ENCODE results near the gene CBX1. TPM values are rescaled to one million over a fixed set of nuclear protein-coding genes. Genes with fewer than 3 reads are reported as not detected.

Gene CBX1
- total and polyA plus RNA-seq, 2 of the 13 experiments (the other 11 are each of a cell fraction or from before 2014, with no cell fraction given): 17.8 to 108 TPM

DNA sequence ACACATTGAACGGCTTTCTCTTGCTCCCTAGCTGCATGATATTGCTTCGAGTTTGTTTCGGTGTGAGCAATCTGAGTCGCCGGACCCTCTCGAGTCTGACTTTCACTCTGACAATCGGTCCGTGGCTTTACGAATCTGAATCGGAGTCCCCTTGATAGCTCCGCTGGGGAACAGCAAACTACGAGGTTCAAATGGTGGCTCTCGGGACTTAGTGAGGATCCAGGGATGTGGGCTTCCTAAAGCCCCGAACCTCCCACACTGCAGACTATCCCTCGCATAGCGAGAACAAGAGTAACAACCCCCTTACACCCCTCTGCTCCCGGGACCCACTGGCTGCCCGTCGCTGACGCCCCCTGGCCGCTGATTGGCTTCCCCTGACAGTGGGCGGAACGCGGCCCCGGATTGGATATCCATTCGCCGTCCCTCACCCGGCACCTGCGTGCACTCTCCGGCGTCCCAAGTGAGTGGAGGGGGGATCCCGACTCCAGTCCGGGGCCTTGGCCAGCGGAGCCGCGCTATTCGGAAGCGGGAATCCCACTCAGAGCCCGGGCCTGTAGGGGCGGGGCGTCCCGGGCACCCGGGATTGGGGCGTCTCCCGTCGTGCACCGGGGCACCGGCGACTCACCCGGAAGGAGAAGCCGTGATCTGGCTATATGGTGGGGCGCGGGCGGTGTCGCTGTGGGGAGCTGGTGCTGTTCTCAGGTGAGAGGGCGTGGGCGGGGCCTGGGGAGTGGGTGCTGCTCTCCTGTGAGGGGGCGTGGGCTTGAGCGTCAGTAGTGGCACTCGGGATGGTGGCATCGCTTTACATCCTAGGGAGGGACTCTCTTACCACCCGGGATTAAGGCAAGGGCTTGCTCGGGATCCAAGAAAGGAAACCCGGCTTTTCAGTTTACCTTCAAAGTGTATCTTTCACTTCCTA lies 6.1 kb upstream of the CBX1 start, which contains the start of gene SNX11 (continued):
- no peak for TF ChIP-seq MLXIP (CRISPR knock-in tag; IDR thresholded peaks at IDR 0.05; ENCODE audit: borderline replicate concordance)
- peak; percentile 62; the same call in 1 of the 2 replicates for TF ChIP-seq SMYD3 (CRISPR knock-in tag; IDR thresholded peaks at IDR 0.05)
- no peak; the same call in 1 of the 2 replicates for TF ChIP-seq ZNF431 (CRISPR knock-in tag; IDR thresholded peaks at IDR 0.05; ENCODE audit: borderline replicate concordance, low read depth)
- TF ChIP-seq SMC3 (IDR thresholded peaks at IDR 0.05; ENCODE audit: low read length): no peak
- peak; percentile 81 for TF ChIP-seq XRCC5 (optimal IDR thresholded peaks at IDR 0.05; ENCODE audit: low read length)
- TF ChIP-seq CREB1 (IDR thresholded peaks at IDR 0.05): peak; percentile 62
- TF ChIP-seq CREB1 (CRISPR knock-in tag; IDR thresholded peaks at IDR 0.05): peak; percentile 81
- TF ChIP-seq JUND (CRISPR knock-in tag; IDR thresholded peaks at IDR 0.05): no peak
- TF ChIP-seq MAFF (IDR thresholded peaks at IDR 0.05; ENCODE audit: low read depth, low read length): no peak
- 0 out of 2 replicates have a peak, but pooled peaks have one; percentile 53 for TF ChIP-seq MAX (IDR thresholded peaks at IDR 0.05)
- TF ChIP-seq LCORL (IDR thresholded peaks at IDR 0.05): no peak
- peak; percentile 69 for TF ChIP-seq LCORL (CRISPR knock-in tag; IDR thresholded peaks at IDR 0.05)
- peak; percentile 33; the same call in 1 of the 2 replicates for TF ChIP-seq ZNF280D (CRISPR knock-in tag; IDR thresholded peaks at IDR 0.05)
- TF ChIP-seq ZNF768 (CRISPR knock-in tag; IDR thresholded peaks at IDR 0.05): peak; percentile 62
- TF ChIP-seq HNRNPUL1 (IDR thresholded peaks at IDR 0.05; ENCODE audit: low read depth, low read length): 0 out of 2 replicates have a peak, but pooled peaks have one; percentile 30
- peak; percentile 38; the same call in 1 of the 2 replicates for TF ChIP-seq BHLHE40 (IDR thresholded peaks at IDR 0.05; ENCODE audit: low read length)
- TF ChIP-seq ZSCAN9 (CRISPR knock-in tag; IDR thresholded peaks at IDR 0.05; ENCODE audit: borderline replicate concordance): peak; percentile 89; the same call in 1 of the 2 replicates
- TF ChIP-seq ZNF775 (CRISPR knock-in tag; IDR thresholded peaks at IDR 0.05; ENCODE audit: borderline replicate concordance): no peak
- TF ChIP-seq FOXO1 (CRISPR knock-in tag; IDR thresholded peaks at IDR 0.05): no peak
- no peak for TF ChIP-seq NR2F6 (IDR thresholded peaks at IDR 0.05)
- TF ChIP-seq NR2F6 (CRISPR knock-in tag; IDR thresholded peaks at IDR 0.05): no peak
- peak; percentile 18 for TF ChIP-seq ZKSCAN8 (CRISPR knock-in tag; IDR thresholded peaks at IDR 0.05; ENCODE audit: borderline replicate concordance)
- TF ChIP-seq ZNF446 (CRISPR knock-in tag; IDR thresholded peaks at IDR 0.05): no peak
- no peak for TF ChIP-seq ZNF557 (CRISPR knock-in tag; IDR thresholded peaks at IDR 0.05)
- TF ChIP-seq JUNB (CRISPR knock-in tag; IDR thresholded peaks at IDR 0.05; ENCODE audit: borderline replicate concordance): no peak
